B cell (primary cell): Measurements from ENCODE around the gene CLCN2.

Experiments
- EZH2 ChIP-seq: IDR thresholded peaks from 2 replicates; pipeline ENCODE4 v1.6.1; 2012; ENCODE audit warnings: borderline replicate concordance, low read depth, mild to moderate bottlenecking, moderate library complexity, low read length; ENCODE audit not compliant: insufficient read depth, poor library complexity, severe bottlenecking
- TF ChIP-seq, protein P1 (sequence below): fragments of 200-600 bp; IDR thresholded peaks from one replicate; pipeline ENCODE4 v1.8.0; 2022; ENCODE audit warnings: antibody characterized with exemption, mild to moderate bottlenecking

DNA sequence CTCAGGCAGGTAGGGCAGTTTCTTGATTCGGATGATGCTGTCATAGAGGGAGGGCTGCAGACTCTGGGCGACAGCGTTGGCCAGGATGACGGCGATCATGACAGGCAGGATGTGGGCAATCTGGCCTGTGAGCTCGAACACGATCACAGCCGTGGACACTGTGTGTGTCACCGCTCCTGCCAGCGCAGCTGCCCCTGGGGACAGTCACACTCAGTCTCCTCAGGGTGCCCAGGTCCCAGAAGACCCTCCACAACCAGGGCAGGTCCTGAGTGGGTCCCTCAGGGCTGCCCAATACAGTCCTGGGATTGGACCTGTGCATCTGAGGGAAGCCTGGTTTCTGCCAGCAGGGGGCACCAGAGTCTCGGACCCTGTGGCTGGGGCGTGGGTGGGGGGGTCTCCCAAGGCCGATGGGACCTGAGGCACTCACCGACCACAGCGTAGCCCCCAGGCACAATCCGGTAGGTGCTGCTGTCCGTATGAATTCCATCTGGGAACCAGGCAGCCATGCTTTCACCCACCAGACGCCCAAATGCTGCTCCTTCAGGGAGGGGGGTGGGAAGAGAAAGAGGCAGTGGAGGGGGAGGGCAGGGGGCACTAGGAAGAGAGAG, 7.2 kb downstream of the CLCN2 start:
- TF ChIP-seq, protein P1, sequence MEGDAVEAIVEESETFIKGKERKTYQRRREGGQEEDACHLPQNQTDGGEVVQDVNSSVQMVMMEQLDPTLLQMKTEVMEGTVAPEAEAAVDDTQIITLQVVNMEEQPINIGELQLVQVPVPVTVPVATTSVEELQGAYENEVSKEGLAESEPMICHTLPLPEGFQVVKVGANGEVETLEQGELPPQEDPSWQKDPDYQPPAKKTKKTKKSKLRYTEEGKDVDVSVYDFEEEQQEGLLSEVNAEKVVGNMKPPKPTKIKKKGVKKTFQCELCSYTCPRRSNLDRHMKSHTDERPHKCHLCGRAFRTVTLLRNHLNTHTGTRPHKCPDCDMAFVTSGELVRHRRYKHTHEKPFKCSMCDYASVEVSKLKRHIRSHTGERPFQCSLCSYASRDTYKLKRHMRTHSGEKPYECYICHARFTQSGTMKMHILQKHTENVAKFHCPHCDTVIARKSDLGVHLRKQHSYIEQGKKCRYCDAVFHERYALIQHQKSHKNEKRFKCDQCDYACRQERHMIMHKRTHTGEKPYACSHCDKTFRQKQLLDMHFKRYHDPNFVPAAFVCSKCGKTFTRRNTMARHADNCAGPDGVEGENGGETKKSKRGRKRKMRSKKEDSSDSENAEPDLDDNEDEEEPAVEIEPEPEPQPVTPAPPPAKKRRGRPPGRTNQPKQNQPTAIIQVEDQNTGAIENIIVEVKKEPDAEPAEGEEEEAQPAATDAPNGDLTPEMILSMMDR = peak; percentile 73
- no peak for TF ChIP-seq EZH2
